ENCODE results near the gene PI4KA.

DNA sequence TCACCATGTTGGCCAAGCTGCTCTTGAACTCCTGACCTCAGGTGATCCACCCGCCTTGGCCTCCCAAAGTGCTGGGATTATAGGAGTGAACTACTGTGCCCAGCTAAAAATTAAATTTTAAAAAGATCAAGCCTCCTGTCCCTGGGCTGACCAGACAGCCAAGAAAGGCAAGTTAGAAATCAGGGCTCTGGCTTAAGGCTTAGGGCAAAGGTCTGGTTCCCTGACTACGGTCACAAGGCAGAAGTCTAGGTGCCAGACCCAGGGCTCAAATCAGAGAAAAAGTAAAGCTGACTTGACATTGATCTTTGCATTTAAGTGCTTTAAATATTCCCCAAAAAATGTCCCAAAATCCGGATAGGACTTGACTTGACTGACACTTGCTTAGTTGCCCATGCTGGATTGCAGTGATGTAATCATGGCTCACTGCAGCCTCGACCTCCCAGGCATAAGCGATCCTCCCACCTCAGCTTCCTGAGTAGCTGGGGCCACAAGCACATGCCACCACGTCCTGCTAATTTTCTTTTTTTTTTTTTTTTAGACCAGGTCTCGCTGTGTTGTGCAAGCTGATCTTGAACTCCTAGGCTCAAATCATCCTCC lies 41.3 kb upstream of the PI4KA start:
- no peak for TF ChIP-seq EP300 (IDR thresholded peaks at IDR 0.05)
- TF ChIP-seq, protein P1, sequence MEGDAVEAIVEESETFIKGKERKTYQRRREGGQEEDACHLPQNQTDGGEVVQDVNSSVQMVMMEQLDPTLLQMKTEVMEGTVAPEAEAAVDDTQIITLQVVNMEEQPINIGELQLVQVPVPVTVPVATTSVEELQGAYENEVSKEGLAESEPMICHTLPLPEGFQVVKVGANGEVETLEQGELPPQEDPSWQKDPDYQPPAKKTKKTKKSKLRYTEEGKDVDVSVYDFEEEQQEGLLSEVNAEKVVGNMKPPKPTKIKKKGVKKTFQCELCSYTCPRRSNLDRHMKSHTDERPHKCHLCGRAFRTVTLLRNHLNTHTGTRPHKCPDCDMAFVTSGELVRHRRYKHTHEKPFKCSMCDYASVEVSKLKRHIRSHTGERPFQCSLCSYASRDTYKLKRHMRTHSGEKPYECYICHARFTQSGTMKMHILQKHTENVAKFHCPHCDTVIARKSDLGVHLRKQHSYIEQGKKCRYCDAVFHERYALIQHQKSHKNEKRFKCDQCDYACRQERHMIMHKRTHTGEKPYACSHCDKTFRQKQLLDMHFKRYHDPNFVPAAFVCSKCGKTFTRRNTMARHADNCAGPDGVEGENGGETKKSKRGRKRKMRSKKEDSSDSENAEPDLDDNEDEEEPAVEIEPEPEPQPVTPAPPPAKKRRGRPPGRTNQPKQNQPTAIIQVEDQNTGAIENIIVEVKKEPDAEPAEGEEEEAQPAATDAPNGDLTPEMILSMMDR (IDR thresholded peaks at IDR 0.05) = no peak

Data from tibial nerve (tissue), 4 donors.